HTR-8/SVneo (cell line): Measurements from ENCODE around the gene ONECUT1.

ENCODE experiments used
- DNase-seq: peaks from one replicate; pipeline ENCODE4 v3.0.0; 2011; ENCODE audit warnings: low spot score, mixed read lengths; ENCODE audit not compliant: insufficient read length
- FAIRE-seq: peaks from 2 replicates; lab custom pipeline; 2011; peaks lifted over from hg19 to GRCh38; lab: Jason Lieb, UNC

ONECUT1 gene

GRCh38 chr15:52734329-52734728 is 55.8 kb downstream of the ONECUT1 start:
- DNase-seq (no peak), FAIRE-seq (no peak)

- no peak for FAIRE-seq
Observed at GRCh38 chr15:52733696-52734255, 56.4 kb downstream of the ONECUT1 start.

GRCh38 chr15:52733088-52733487 is 57.0 kb downstream of the ONECUT1 start:
- no peak for DNase-seq
- FAIRE-seq, result no peak

More at GRCh38 chr15:52733696-52734255, 56.4 kb downstream of the ONECUT1 start:
- no peak for DNase-seq

- no peak for FAIRE-seq
Observed at GRCh38 chr15:52732551-52732950, 57.6 kb downstream of the ONECUT1 start.

GRCh38 chr15:52731732-52732470 is 58.2 kb downstream of the ONECUT1 start:
- FAIRE-seq (no peak), DNase-seq (no peak)

More at GRCh38 chr15:52732551-52732950, 57.6 kb downstream of the ONECUT1 start:
- no peak for DNase-seq

- FAIRE-seq (no peak), DNase-seq (no peak)
Observed at GRCh38 chr15:52731004-52731403, 59.1 kb downstream of the ONECUT1 start.

- no peak for DNase-seq
- FAIRE-seq, result no peak
Observed at GRCh38 chr15:52730594-52730993, 59.5 kb downstream of the ONECUT1 start.

- peak; percentile 11 for DNase-seq
- FAIRE-seq, result no peak
Observed at GRCh38 chr15:52730173-52730572, 60.0 kb downstream of the ONECUT1 start.

GRCh38 chr15:52728899-52729298 is 61.2 kb downstream of the ONECUT1 start:
- DNase-seq (no peak), FAIRE-seq (no peak)

GRCh38 chr15:52727815-52728214 is 62.3 kb downstream of the ONECUT1 start:
- no peak for FAIRE-seq

GRCh38 chr15:52726195-52726594 is 63.9 kb downstream of the ONECUT1 start:
- DNase-seq (no peak), FAIRE-seq (no peak)

More at GRCh38 chr15:52727815-52728214, 62.3 kb downstream of the ONECUT1 start:
- DNase-seq, result no peak

- FAIRE-seq (no peak), DNase-seq (no peak)
Observed at GRCh38 chr15:52718551-52718950, 71.6 kb downstream of the ONECUT1 start.

GRCh38 chr15:52717924-52718323 is 72.2 kb downstream of the ONECUT1 start:
- DNase-seq (no peak), FAIRE-seq (no peak)

GRCh38 chr15:52717481-52717880 is 72.7 kb downstream of the ONECUT1 start:
- DNase-seq (no peak), FAIRE-seq (no peak)

GRCh38 chr15:52716536-52716935 is 73.6 kb downstream of the ONECUT1 start:
- FAIRE-seq, result no peak
- no peak for DNase-seq

GRCh38 chr15:52715411-52715810 is 74.7 kb downstream of the ONECUT1 start:
- no peak for FAIRE-seq
- DNase-seq, result no peak

- no peak for FAIRE-seq
- DNase-seq, result no peak
Observed at GRCh38 chr15:52714968-52715367, 75.2 kb downstream of the ONECUT1 start.

GRCh38 chr15:52710708-52711389 is 79.3 kb downstream of the ONECUT1 start:
- FAIRE-seq, result no peak
- DNase-seq, result no peak

- no peak for FAIRE-seq
- no peak for DNase-seq
Observed at GRCh38 chr15:52710050-52710707, 80.0 kb downstream of the ONECUT1 start.

GRCh38 chr15:52709187-52709981 is 80.8 kb downstream of the ONECUT1 start:
- FAIRE-seq, result no peak
- DNase-seq, result no peak
